Measurements from ENCODE around the gene DOCK8. TPM values are rescaled to one million over a fixed set of nuclear protein-coding genes. Genes with fewer than 3 reads are reported as not detected.

DOCK8 gene
- total and polyA plus RNA-seq, 2 experiments from 2014 or later = 0.94 to 1.2 TPM

DNA sequence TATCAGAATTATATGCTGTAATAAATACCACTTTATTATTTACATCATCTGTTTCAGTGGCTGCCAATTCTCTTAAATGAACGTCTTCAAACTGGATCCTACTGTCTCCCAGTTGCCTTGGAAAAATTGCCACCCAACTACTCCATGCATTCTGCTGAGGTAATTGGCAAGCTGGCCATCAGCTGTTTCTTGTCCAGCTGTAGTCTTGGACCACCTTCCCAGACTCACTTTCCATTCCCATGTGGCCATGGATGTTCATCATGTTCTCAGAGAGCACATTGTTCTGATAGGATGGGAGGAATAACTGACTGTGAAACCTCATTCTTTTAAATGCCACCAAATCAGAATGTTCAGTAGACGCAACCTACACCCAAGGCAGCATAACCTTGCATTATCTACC is 157.5 kb downstream of the DOCK8 start:
- no peak overlapping the region for H3K4me3 Mint-ChIP-seq

More for the DNA sequence above, 157.5 kb downstream of the DOCK8 start:
- H3K4me3 ChIP-seq = no peak overlapping the region
- no peaks in the 10 kb centered on the region for H3K36me3 Mint-ChIP-seq (ENCODE audit: low read depth)
- H3K4me1 ChIP-seq (ENCODE audit: insufficient read depth) = no peaks in the 10 kb centered on the region
- no peak for ATAC-seq
- no peak overlapping the region for H3K27ac ChIP-seq (ENCODE audit: low read depth)
- H3K36me3 ChIP-seq (ENCODE audit: insufficient read depth) = no peaks in the 10 kb centered on the region
- H3K79me2 ChIP-seq (replicated peaks; ENCODE audit: insufficient read depth) = no peaks in the 10 kb centered on the region
- DNase-seq (ENCODE audit: low spot score) = no peak
- peaks cover 10% of the 10 kb centered on the region for H3K4me1 Mint-ChIP-seq
- no peak for TF ChIP-seq ZNF114 (CRISPR knock-in tag; IDR thresholded peaks at IDR 0.05)
- TF ChIP-seq STAT1 (IDR thresholded peaks at IDR 0.05; ENCODE audit: unreplicated experiment) = no peak
- TF ChIP-seq, protein P1, sequence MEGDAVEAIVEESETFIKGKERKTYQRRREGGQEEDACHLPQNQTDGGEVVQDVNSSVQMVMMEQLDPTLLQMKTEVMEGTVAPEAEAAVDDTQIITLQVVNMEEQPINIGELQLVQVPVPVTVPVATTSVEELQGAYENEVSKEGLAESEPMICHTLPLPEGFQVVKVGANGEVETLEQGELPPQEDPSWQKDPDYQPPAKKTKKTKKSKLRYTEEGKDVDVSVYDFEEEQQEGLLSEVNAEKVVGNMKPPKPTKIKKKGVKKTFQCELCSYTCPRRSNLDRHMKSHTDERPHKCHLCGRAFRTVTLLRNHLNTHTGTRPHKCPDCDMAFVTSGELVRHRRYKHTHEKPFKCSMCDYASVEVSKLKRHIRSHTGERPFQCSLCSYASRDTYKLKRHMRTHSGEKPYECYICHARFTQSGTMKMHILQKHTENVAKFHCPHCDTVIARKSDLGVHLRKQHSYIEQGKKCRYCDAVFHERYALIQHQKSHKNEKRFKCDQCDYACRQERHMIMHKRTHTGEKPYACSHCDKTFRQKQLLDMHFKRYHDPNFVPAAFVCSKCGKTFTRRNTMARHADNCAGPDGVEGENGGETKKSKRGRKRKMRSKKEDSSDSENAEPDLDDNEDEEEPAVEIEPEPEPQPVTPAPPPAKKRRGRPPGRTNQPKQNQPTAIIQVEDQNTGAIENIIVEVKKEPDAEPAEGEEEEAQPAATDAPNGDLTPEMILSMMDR (conservative IDR thresholded peaks at IDR 0.05; ENCODE audit: low read depth in 2 of 2) = no peak
- TF ChIP-seq POLR2AphosphoS5 (IDR thresholded peaks at IDR 0.05; ENCODE audit: low read depth) = no peak
- TF ChIP-seq, protein P2, sequence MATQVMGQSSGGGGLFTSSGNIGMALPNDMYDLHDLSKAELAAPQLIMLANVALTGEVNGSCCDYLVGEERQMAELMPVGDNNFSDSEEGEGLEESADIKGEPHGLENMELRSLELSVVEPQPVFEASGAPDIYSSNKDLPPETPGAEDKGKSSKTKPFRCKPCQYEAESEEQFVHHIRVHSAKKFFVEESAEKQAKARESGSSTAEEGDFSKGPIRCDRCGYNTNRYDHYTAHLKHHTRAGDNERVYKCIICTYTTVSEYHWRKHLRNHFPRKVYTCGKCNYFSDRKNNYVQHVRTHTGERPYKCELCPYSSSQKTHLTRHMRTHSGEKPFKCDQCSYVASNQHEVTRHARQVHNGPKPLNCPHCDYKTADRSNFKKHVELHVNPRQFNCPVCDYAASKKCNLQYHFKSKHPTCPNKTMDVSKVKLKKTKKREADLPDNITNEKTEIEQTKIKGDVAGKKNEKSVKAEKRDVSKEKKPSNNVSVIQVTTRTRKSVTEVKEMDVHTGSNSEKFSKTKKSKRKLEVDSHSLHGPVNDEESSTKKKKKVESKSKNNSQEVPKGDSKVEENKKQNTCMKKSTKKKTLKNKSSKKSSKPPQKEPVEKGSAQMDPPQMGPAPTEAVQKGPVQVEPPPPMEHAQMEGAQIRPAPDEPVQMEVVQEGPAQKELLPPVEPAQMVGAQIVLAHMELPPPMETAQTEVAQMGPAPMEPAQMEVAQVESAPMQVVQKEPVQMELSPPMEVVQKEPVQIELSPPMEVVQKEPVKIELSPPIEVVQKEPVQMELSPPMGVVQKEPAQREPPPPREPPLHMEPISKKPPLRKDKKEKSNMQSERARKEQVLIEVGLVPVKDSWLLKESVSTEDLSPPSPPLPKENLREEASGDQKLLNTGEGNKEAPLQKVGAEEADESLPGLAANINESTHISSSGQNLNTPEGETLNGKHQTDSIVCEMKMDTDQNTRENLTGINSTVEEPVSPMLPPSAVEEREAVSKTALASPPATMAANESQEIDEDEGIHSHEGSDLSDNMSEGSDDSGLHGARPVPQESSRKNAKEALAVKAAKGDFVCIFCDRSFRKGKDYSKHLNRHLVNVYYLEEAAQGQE (IDR thresholded peaks at IDR 0.05; ENCODE audit: unreplicated experiment) = no peak
- TF ChIP-seq NANOG (IDR thresholded peaks at IDR 0.05; ENCODE audit: borderline replicate concordance) = no peak
- no peak for TF ChIP-seq EZH2phosphoT487 (IDR thresholded peaks at IDR 0.05; ENCODE audit: unreplicated experiment)
- no peak for TF ChIP-seq EZH2 (IDR thresholded peaks at IDR 0.05; ENCODE audit: low read depth, unreplicated experiment)
- TF ChIP-seq, protein P3, sequence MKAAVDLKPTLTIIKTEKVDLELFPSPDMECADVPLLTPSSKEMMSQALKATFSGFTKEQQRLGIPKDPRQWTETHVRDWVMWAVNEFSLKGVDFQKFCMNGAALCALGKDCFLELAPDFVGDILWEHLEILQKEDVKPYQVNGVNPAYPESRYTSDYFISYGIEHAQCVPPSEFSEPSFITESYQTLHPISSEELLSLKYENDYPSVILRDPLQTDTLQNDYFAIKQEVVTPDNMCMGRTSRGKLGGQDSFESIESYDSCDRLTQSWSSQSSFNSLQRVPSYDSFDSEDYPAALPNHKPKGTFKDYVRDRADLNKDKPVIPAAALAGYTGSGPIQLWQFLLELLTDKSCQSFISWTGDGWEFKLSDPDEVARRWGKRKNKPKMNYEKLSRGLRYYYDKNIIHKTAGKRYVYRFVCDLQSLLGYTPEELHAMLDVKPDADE (IDR thresholded peaks at IDR 0.05) = no peak
- no peak for TF ChIP-seq CREB1 (CRISPR knock-in tag; IDR thresholded peaks at IDR 0.05; ENCODE audit: low read depth)
- no peak for TF ChIP-seq ZNF331 (CRISPR knock-in tag; IDR thresholded peaks at IDR 0.05; ENCODE audit: low read depth)
- TF ChIP-seq JUNB (IDR thresholded peaks at IDR 0.05; ENCODE audit: unreplicated experiment) = no peak
- TF ChIP-seq, protein P4, sequence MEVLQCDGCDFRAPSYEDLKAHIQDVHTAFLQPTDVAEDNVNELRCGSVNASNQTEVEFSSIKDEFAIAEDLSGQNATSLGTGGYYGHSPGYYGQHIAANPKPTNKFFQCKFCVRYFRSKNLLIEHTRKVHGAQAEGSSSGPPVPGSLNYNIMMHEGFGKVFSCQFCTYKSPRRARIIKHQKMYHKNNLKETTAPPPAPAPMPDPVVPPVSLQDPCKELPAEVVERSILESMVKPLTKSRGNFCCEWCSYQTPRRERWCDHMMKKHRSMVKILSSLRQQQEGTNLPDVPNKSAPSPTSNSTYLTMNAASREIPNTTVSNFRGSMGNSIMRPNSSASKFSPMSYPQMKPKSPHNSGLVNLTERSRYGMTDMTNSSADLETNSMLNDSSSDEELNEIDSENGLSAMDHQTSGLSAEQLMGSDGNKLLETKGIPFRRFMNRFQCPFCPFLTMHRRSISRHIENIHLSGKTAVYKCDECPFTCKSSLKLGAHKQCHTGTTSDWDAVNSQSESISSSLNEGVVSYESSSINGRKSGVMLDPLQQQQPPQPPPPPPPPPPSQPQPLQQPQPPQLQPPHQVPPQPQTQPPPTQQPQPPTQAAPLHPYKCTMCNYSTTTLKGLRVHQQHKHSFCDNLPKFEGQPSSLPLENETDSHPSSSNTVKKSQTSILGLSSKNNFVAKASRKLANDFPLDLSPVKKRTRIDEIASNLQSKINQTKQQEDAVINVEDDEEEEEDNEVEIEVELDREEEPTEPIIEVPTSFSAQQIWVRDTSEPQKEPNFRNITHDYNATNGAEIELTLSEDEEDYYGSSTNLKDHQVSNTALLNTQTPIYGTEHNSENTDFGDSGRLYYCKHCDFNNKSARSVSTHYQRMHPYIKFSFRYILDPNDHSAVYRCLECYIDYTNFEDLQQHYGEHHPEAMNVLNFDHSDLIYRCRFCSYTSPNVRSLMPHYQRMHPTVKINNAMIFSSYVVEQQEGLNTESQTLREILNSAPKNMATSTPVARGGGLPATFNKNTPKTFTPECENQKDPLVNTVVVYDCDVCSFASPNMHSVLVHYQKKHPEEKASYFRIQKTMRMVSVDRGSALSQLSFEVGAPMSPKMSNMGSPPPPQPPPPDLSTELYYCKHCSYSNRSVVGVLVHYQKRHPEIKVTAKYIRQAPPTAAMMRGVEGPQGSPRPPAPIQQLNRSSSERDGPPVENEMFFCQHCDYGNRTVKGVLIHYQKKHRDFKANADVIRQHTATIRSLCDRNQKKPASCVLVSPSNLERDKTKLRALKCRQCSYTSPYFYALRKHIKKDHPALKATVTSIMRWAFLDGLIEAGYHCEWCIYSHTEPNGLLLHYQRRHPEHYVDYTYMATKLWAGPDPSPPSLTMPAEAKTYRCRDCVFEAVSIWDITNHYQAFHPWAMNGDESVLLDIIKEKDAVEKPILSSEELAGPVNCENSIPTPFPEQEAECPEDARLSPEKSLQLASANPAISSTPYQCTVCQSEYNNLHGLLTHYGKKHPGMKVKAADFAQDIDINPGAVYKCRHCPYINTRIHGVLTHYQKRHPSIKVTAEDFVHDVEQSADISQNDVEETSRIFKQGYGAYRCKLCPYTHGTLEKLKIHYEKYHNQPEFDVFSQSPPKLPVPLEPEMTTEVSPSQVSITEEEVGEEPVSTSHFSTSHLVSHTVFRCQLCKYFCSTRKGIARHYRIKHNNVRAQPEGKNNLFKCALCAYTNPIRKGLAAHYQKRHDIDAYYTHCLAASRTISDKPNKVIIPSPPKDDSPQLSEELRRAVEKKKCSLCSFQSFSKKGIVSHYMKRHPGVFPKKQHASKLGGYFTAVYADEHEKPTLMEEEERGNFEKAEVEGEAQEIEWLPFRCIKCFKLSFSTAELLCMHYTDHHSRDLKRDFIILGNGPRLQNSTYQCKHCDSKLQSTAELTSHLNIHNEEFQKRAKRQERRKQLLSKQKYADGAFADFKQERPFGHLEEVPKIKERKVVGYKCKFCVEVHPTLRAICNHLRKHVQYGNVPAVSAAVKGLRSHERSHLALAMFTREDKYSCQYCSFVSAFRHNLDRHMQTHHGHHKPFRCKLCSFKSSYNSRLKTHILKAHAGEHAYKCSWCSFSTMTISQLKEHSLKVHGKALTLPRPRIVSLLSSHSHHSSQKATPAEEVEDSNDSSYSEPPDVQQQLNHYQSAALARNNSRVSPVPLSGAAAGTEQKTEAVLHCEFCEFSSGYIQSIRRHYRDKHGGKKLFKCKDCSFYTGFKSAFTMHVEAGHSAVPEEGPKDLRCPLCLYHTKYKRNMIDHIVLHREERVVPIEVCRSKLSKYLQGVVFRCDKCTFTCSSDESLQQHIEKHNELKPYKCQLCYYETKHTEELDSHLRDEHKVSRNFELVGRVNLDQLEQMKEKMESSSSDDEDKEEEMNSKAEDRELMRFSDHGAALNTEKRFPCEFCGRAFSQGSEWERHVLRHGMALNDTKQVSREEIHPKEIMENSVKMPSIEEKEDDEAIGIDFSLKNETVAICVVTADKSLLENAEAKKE (CRISPR knock-in tag; IDR thresholded peaks at IDR 0.05) = no peak
- no peaks in the 10 kb centered on the region for H3K27me3 ChIP-seq (ENCODE audit: insufficient read depth)
- no peaks in the 10 kb centered on the region for H3K9me2 ChIP-seq (ENCODE audit: insufficient read depth)
- no peaks in the 10 kb centered on the region for H3K27me3 Mint-ChIP-seq (ENCODE audit: insufficient read depth, low read depth, poor library complexity)
- no peaks in the 10 kb centered on the region for H3K9me3 Mint-ChIP-seq
- H3K27ac Mint-ChIP-seq = no peak overlapping the region
- H3K4me2 ChIP-seq = no peak overlapping the region
- no peaks in the 10 kb centered on the region for H4K20me1 ChIP-seq (replicated peaks; ENCODE audit: insufficient read depth)
- no peak overlapping the region for H2AFZ ChIP-seq
- no peaks in the 10 kb centered on the region for H3F3A ChIP-seq (replicated peaks; ENCODE audit: low read depth)

Measured in GM23338 (cell line).